ENCODE results near the gene JMJD4.

JMJD4 gene

GRCh38 chr1:227768640-227769039 is 33.5 kb upstream of the JMJD4 start:
- no peak for DNase-seq

- no peak for DNase-seq
Observed at GRCh38 chr1:227768125-227768439, 33.0 kb upstream of the JMJD4 start.

- no peak for DNase-seq
Observed at GRCh38 chr1:227767401-227768124, 32.5 kb upstream of the JMJD4 start.

- peak; percentile 28 for DNase-seq
Observed at GRCh38 chr1:227766653-227767277, 31.7 kb upstream of the JMJD4 start.

GRCh38 chr1:227766015-227766634 is 31.0 kb upstream of the JMJD4 start:
- DNase-seq, result peak; percentile 89

- DNase-seq, result no peak
Observed at GRCh38 chr1:227765261-227766014, 30.3 kb upstream of the JMJD4 start.

- DNase-seq, result peak; percentile 4
Observed at GRCh38 chr1:227764019-227764391, 28.9 kb upstream of the JMJD4 start.

GRCh38 chr1:227763246-227764018 is 28.3 kb upstream of the JMJD4 start:
- no peak for DNase-seq

GRCh38 chr1:227762231-227762911 is 27.3 kb upstream of the JMJD4 start:
- DNase-seq, result peak; percentile 87

GRCh38 chr1:227761621-227762230 is 26.6 kb upstream of the JMJD4 start:
- no peak for DNase-seq

GRCh38 chr1:227760377-227760776 is 25.3 kb upstream of the JMJD4 start:
- no peak for DNase-seq

- no peak for DNase-seq
Observed at GRCh38 chr1:227759341-227760300, 24.5 kb upstream of the JMJD4 start.

GRCh38 chr1:227758366-227758765 is 23.3 kb upstream of the JMJD4 start:
- DNase-seq, result no peak

GRCh38 chr1:227757781-227758180 is 22.7 kb upstream of the JMJD4 start:
- DNase-seq, result no peak

- DNase-seq, result no peak
Observed at GRCh38 chr1:227756172-227756959, 21.3 kb upstream of the JMJD4 start.

GRCh38 chr1:227754958-227755357 is 19.9 kb upstream of the JMJD4 start:
- no peak for DNase-seq

GRCh38 chr1:227753999-227754711 is 19.1 kb upstream of the JMJD4 start:
- DNase-seq, result no peak

- DNase-seq, result no peak
Observed at GRCh38 chr1:227749916-227750710, 15.0 kb upstream of the JMJD4 start.

All from DMS79 treated with DMSO at 0.1 percent for 48 hours (cell line).